Sigmoid colon (tissue), 7 donors: ENCODE data around the gene WFDC2. TPM values are rescaled to one million over a fixed set of nuclear protein-coding genes. Genes with fewer than 3 reads are reported as not detected.

ENCODE experiments used
- DNase-seq: peaks from one replicate; pipeline ENCODE4 v3.0.0-alpha.2; 2019
- H3K27ac ChIP-seq, 4 donors: fragments of 200-600 bp; sonication (generic); one replicate each; pipeline ENCODE4 v1.5.1; 2016 to 2019; ENCODE audit warnings: mild to moderate bottlenecking in 1 of 4
- H3K27me3 ChIP-seq, 3 donors: fragments of 200-600 bp; sonication (generic); one replicate each; pipeline ENCODE4 v1.5.1; 2019; ENCODE audit warnings: mild to moderate bottlenecking in 1 of 3
- H3K36me3 ChIP-seq, 4 donors: fragments of 200-600 bp; sonication (generic); one replicate each; pipeline ENCODE4 v1.5.1; 2016 to 2019
- H3K4me1 ChIP-seq, 4 donors: fragments of 200-600 bp; sonication (generic); one replicate each; pipeline ENCODE4 v1.5.1; 2017 to 2019
- H3K4me3 ChIP-seq, 4 donors: fragments of 200-600 bp; sonication (generic); one replicate each; pipeline ENCODE4 v1.5.1; 2017 to 2019; ENCODE audit warnings: mild to moderate bottlenecking in 2 of 4, moderate library complexity in 1 of 4
- H3K9me3 ChIP-seq, 4 donors: fragments of 200-600 bp in 3 of 4; sonication (generic) in 3 of 4; one replicate each; pipeline versions ENCODE4 v1.5.1 to v1.6.1; 2013 to 2019
- EP300 ChIP-seq, 4 donors: sonication (generic); formaldehyde crosslinking; IDR thresholded peaks; one replicate each; pipeline ENCODE4 v1.6.1; 2017; ENCODE audit warnings: antibody characterized with exemption in 4 of 4
- POLR2A ChIP-seq, 2 donors: fragments of 450-650 bp; IDR thresholded peaks; one replicate each; pipeline ENCODE4 v1.6.1; 2016; ENCODE audit warnings: antibody characterized with exemption in 2 of 2, mild to moderate bottlenecking in 2 of 2, moderate library complexity in 2 of 2
- POLR2AphosphoS5 ChIP-seq, 4 donors: sonication (generic); formaldehyde crosslinking; IDR thresholded peaks; one replicate each; pipeline ENCODE4 v1.6.1; 2017; ENCODE audit warnings: antibody characterized with exemption in 4 of 4
- WGBS, 2 donors: extraction: QIAGEN DNeasy Blood & Tissue Kit; methylation state at CpG; one replicate each; pipeline ENCODE4 v1.1.7; 2013; 5-methylcytosine and 5-hydroxymethylcytosine counted together
- intact Hi-C: fragments of 100-400 bp; cut with DNase I; formaldehyde crosslinking; loops from one replicate; pipeline ENCODE4 v1.15.1; 2023
- polyA plus RNA-seq, 3 donors: library from polyadenylated mRNA; stranded (reverse); fragments of 200-250 nt; gene quantifications; one replicate each; pipeline ENCODE4 v1.2.3, GENCODE V29; 2013
- total RNA-seq, 4 donors: library from RNA; depleted of rRNA; stranded (reverse); fragments of >200 nt; gene quantifications; one replicate each; pipeline ENCODE4 v1.1.0, GENCODE V29; 2016
- TF ChIP-seq, protein P1 (sequence below), 4 experiments: fragments of 450-650 bp in 3 of 4; fragments of 200-600 bp in 1 of 4; IDR thresholded peaks; one replicate each; pipeline ENCODE4 v1.5.1; 2016 to 2019; ENCODE audit warnings: antibody characterized with exemption in 4 of 4, mild to moderate bottlenecking in 3 of 4, moderate library complexity in 2 of 4
- donor health status: healthy with polysubstance abuse.
- donor health status: Bipolar disorder and iron deficiency.
- donor health status: healthy.

The WFDC2 gene
- total and polyA plus RNA-seq, 7 donors = 29.6 to 94.1 (median 42.5) TPM

DNA sequence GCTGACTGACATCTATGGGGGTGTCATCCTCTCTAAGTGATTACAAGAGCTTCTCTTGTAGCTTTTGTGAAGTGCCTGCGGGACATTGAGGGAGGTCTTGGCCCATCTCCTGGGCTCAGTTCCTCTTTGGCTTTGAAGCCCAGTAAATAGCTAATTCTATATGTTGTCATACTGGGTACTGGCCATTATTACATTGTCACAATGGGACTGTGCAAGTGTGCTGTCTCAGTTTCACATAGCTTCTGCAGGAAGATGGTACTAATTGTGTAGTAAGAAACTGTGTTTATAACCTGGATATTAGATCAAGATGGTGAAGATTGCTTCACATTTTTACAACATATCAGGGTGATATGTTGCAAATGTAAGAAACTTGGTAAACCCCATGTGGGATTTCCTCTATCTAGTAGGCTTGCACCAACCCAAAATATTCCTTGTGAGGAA, 26.0 kb downstream of the WFDC2 start:
- no peaks in the 10 kb centered on the region for H3K9me3 ChIP-seq
- H3K36me3 ChIP-seq = no peaks in the 10 kb centered on the region
- no peak overlapping the region for H3K27ac ChIP-seq
- WGBS, 2 donors = 94 to 96% methylated on average over 1 of the region's 1 CpG
- intact Hi-C loops = no loop called here
- no peak overlapping the region for H3K4me3 ChIP-seq
- DNase-seq = no peak
- H3K27me3 ChIP-seq = no peaks in the 10 kb centered on the region
- TF ChIP-seq POLR2A (IDR thresholded peaks at IDR 0.05) (no peak), POLR2AphosphoS5 (IDR thresholded peaks at IDR 0.05) (no peak), EP300 (IDR thresholded peaks at IDR 0.05) (no peak)
- TF ChIP-seq, protein P1, sequence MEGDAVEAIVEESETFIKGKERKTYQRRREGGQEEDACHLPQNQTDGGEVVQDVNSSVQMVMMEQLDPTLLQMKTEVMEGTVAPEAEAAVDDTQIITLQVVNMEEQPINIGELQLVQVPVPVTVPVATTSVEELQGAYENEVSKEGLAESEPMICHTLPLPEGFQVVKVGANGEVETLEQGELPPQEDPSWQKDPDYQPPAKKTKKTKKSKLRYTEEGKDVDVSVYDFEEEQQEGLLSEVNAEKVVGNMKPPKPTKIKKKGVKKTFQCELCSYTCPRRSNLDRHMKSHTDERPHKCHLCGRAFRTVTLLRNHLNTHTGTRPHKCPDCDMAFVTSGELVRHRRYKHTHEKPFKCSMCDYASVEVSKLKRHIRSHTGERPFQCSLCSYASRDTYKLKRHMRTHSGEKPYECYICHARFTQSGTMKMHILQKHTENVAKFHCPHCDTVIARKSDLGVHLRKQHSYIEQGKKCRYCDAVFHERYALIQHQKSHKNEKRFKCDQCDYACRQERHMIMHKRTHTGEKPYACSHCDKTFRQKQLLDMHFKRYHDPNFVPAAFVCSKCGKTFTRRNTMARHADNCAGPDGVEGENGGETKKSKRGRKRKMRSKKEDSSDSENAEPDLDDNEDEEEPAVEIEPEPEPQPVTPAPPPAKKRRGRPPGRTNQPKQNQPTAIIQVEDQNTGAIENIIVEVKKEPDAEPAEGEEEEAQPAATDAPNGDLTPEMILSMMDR (IDR thresholded peaks at IDR 0.05) = no peak
- peaks cover 0 to under 1% (median 0%) of the 10 kb centered on the region in 4 donors for H3K4me1 ChIP-seq

DNA sequence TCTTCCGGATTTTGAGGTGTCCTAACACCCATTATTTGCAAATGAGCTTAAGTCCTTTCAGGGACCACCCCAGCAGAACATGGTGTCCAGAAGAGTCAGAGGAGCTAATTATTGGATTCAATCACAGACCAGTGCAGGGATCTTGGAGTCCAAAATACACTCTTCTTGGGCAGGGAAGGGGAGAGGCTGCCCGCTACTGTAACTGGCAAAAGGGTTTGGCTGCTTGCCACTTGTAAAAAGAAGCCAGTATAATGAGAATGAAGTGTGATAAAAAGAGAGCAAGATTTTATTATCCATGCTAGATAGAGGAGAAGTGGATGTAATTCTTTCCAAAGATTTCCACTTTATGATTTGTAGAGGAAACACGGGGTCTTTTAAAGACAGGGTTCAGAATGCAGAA, 26.6 kb downstream of the WFDC2 start:
- intact Hi-C loops = no loop called here

DNA sequence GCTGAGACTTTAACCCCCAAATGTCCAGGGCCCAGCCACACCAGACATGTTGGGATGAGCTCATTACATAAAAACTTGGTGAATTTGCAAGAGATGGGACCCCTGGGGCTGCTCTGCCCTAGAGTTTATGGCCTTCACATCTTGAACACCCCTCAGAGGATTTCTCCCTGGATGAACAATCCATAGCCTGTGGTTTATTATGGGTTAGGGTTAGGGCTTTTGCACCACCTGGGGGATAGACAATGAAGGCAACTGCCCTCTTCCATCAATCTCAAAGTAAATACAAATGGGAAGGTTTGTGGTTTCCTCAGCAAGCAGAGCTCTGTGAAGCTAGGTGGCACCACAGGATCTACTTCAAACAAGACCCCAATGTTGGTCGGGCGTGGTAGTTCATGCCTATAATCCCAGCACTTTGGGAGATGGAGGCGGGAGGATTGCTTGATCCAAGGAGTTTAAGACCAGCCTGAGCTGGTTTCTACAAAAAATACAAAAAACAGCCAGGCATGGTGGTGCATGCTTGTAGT, 28.5 kb downstream of the WFDC2 start:
- Histone ChIP-seq H3K36me3 (no peaks in the 10 kb centered on the region), H3K27me3 (no peaks in the 10 kb centered on the region), H3K27ac (no peak overlapping the region), H3K4me3 (no peak overlapping the region), H3K9me3 (no peaks in the 10 kb centered on the region), H3K4me1 (peaks cover 0 to 26% (median 16%) of the 10 kb centered on the region in 4 donors)
- no peak for TF ChIP-seq POLR2AphosphoS5 (IDR thresholded peaks at IDR 0.05)
- TF ChIP-seq, protein P1 (IDR thresholded peaks at IDR 0.05) = no peak
- no peak for TF ChIP-seq POLR2A (IDR thresholded peaks at IDR 0.05)
- TF ChIP-seq EP300 (IDR thresholded peaks at IDR 0.05) = no peak
- 85% methylated on average over 3 of the region's 3 CpGs for WGBS, 2 donors
- intact Hi-C loops = no loop called here
- DNase-seq = no peak

More for the DNA sequence above, 26.6 kb downstream of the WFDC2 start:
- DNase-seq = no peak
- Histone ChIP-seq H3K4me3 (no peak overlapping the region), H3K27ac (no peak overlapping the region), H3K36me3 (no peaks in the 10 kb centered on the region), H3K4me1 (peaks cover 0 to 7% (median under 1%) of the 10 kb centered on the region in 4 donors), H3K27me3 (no peaks in the 10 kb centered on the region), H3K9me3 (no peaks in the 10 kb centered on the region)
- TF ChIP-seq POLR2A (IDR thresholded peaks at IDR 0.05) = no peak
- 22 to 66% methylated on average over 3 of the region's 3 CpGs for WGBS, 2 donors

DNA sequence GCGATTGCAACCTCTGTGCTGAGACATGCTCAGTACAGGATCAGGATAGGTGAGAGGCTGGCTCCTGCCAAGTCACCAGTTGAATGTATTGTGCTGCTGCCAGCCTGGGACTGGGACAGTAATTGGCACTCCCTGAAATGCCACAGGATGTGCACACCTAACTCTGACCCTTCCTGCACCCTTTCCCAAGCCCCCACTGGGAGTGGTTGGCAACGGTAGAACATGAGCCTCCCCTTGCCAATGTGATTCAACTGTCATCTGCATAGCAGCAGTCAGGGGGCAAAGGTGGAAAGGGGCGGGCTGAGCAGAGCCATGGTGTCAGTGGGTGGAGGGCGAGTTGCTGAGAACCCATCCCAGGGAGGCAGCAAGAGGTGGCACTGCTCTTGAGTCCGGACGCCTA, 30.5 kb downstream of the WFDC2 start:
- no peaks in the 10 kb centered on the region for H3K9me3 ChIP-seq
- peaks cover 0 to 27% (median 17%) of the 10 kb centered on the region in 4 donors for H3K4me1 ChIP-seq
- DNase-seq = no peak
- WGBS, 2 donors = 14 to 64% methylated on average over 6 of the region's 6 CpGs
- TF ChIP-seq POLR2A (IDR thresholded peaks at IDR 0.05) (no peak), POLR2AphosphoS5 (IDR thresholded peaks at IDR 0.05) (no peak), EP300 (IDR thresholded peaks at IDR 0.05) (no peak)
- TF ChIP-seq, protein P1 (IDR thresholded peaks at IDR 0.05) = no peak
- no peaks in the 10 kb centered on the region for H3K27me3 ChIP-seq
- no peak overlapping the region for H3K27ac ChIP-seq
- intact Hi-C loops = no loop called here
- no peaks in the 10 kb centered on the region for H3K36me3 ChIP-seq
- H3K4me3 ChIP-seq = no peak overlapping the region

DNA sequence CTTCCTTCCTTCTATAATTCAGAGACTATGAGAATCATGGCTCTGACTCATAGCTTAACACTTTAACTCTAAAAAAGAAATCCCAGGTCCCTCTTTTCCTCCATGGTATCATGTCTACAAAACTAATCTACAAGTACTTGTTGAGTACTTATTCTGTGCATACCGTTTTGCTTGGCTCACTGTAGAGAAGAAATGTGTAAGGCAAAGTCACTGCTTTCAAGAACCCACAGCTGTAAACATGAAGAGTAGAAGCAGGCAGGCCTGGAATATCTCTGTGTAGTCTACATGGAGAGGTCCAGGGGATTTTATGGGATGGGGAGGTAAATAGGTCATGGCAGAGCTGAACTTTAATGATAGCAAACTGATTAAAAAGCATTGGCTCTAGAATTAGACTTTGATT, 32.0 kb downstream of the WFDC2 start:
- intact Hi-C loops = no loop called here
- H3K27me3 ChIP-seq = no peaks in the 10 kb centered on the region
- WGBS, 2 donors = 54 to 73% methylated on average over 1 of the region's 1 CpG

More for the DNA sequence above, 32.0 kb downstream of the WFDC2 start:
- H3K9me3 ChIP-seq = no peaks in the 10 kb centered on the region
- peak overlapping the region in 3 of 4 donors; percentile 49 to 78 (median 69) for H3K27ac ChIP-seq
- TF ChIP-seq POLR2AphosphoS5 (IDR thresholded peaks at IDR 0.05) = peak in 3 of 4 donors; percentile 40 to 67 (median 66)
- TF ChIP-seq, protein P1 (IDR thresholded peaks at IDR 0.05) = no peak
- DNase-seq = no peak
- no peak overlapping the region for H3K4me3 ChIP-seq
- H3K36me3 ChIP-seq = no peaks in the 10 kb centered on the region
- H3K4me1 ChIP-seq = peaks cover 0 to 27% (median 17%) of the 10 kb centered on the region in 4 donors
